ENCODE data around the gene DMWD. TPM values are rescaled to one million over a fixed set of nuclear protein-coding genes. Genes with fewer than 3 reads are reported as not detected.
A peak's percentile ranks its signal among the peaks of the same experiment; 100 is the strongest.

The DMWD gene
- total and polyA plus RNA-seq, 2 of the 13 experiments (the other 11 are each of a cell fraction or from before 2014, with no cell fraction given) = 10.3 to 14.9 TPM

GRCh38 chr19:45767881-45768654 is 24.6 kb downstream of the DMWD start:
- in situ Hi-C loops (cut with HindIII; ENCODE audit: extremely low pct_ligation_motif_present, low pct_unique_long_range_greater_than_20kb) (no loop called here), intact Hi-C loops (cut with micrococcal nuclease; ENCODE audit: unreplicated experiment) (loop anchor here (2.0 to 5.0 kb wide), 2 partner anchors 36 to 75 kb away; partner anchors contain the start of genes FBXO46, MEIOSIN and QPCTL)
- Histone ChIP-seq H3K9me3 (ENCODE audit: low read length) (no peaks in the 10 kb centered on the region), H3K4me3 (replicated peaks in 1 of 3; ENCODE audit: insufficient read depth in 1 of 3, low read depth in 2 of 3, low read length in 3 of 3) (peak overlapping the region; percentile 75 to 87 (median 76)), H2AFZ (ENCODE audit: low read length) (no peak overlapping the region), H3K4me2 (ENCODE audit: low read depth, low read length) (peak overlapping the region; percentile 93), H3K9ac (ENCODE audit: insufficient read depth, low read depth, low read length) (peak overlapping the region; percentile 91), H4K20me1 (ENCODE audit: insufficient read depth, low read length) (no peaks in the 10 kb centered on the region), H3K79me2 (ENCODE audit: insufficient read depth, low read length) (peaks cover 3% of the 10 kb centered on the region), H3K27me3 (ENCODE audit: control insufficient read depth in 1 of 2, insufficient read depth in 2 of 2, low read length in 2 of 2) (peaks cover 1 to 2% of the 10 kb centered on the region in 2 experiments; a peak in 2 of 5 replicates), H3K36me3 (replicated peaks in 1 of 2; ENCODE audit: control insufficient read depth in 1 of 2, insufficient read depth in 2 of 2, low read length in 2 of 2) (no peaks in the 10 kb centered on the region), H3K27ac (ENCODE audit: extremely low read length, insufficient read depth, low read length) (peak overlapping the region; percentile 91), H3K4me1 (ENCODE audit: insufficient read depth, low read length) (peaks cover 16% of the 10 kb centered on the region)
- ChIA-PET CTCF (ENCODE audit: low intra/inter-chr PET ratio, low total read pairs) (no interaction called here), POLR2A (interaction anchor here (1.0 to 4.7 kb wide), 19 partner anchors 9 to 184 kb away, joined by 3 to 94 read pairs (median 7); partner anchors contain the start of genes DMWD, FBXO46, FOXA3 and MYPOP)
- no peak for FAIRE-seq
- peak; percentile 41 for DNase-seq (ENCODE audit: low spot score)
- no CpG with 5 or more reads among the region's 102 CpGs for WGBS (ENCODE audit: low lambda C conversion rate)
- TSS peak; percentile 47 for BruUV-seq (replicated peaks)
- no peak; the same call in 1 of the 3 replicates for ATAC-seq
- TF ChIP-seq PPARG (CRISPR knock-in tag; conservative IDR thresholded peaks at IDR 0.05) (0 out of 2 replicates have a peak, but pooled peaks have one; percentile 8), ZNF552 (CRISPR knock-in tag; IDR thresholded peaks at IDR 0.05; ENCODE audit: borderline replicate concordance) (no peak), ZFP36L1 (CRISPR knock-in tag; IDR thresholded peaks at IDR 0.05) (no peak; the same call in none of the 2 replicates), CC2D1A (CRISPR knock-in tag; IDR thresholded peaks at IDR 0.05) (no peak), ZNF414 (CRISPR knock-in tag; IDR thresholded peaks at IDR 0.05) (no peak), ZNF670 (CRISPR knock-in tag; IDR thresholded peaks at IDR 0.05; ENCODE audit: borderline replicate concordance) (0 out of 2 replicates have a peak, but pooled peaks have one; percentile 26), CBX5 (CRISPR knock-in tag; IDR thresholded peaks at IDR 0.05; ENCODE audit: borderline replicate concordance) (no peak), ZNF572 (CRISPR knock-in tag; IDR thresholded peaks at IDR 0.05) (no peak), ZNF605 (CRISPR knock-in tag; IDR thresholded peaks at IDR 0.05) (no peak), ZNF704 (CRISPR knock-in tag; IDR thresholded peaks at IDR 0.05; ENCODE audit: borderline replicate concordance) (no peak), ETV6 (CRISPR knock-in tag; conservative IDR thresholded peaks at IDR 0.05) (no peak), HES4 (CRISPR knock-in tag; IDR thresholded peaks at IDR 0.05; ENCODE audit: borderline replicate concordance) (peak; percentile 61; the same call in 1 of the 2 replicates), ZNF34 (CRISPR knock-in tag; IDR thresholded peaks at IDR 0.05; ENCODE audit: borderline replicate concordance) (no peak), ZNF337 (CRISPR knock-in tag; IDR thresholded peaks at IDR 0.05; ENCODE audit: borderline replicate concordance, low read depth) (no peak), DMTF1 (CRISPR knock-in tag; IDR thresholded peaks at IDR 0.05) (no peak), ZFYVE20 (CRISPR knock-in tag; IDR thresholded peaks at IDR 0.05; ENCODE audit: borderline replicate concordance, low read depth) (no peak), XBP1 (CRISPR knock-in tag; IDR thresholded peaks at IDR 0.05) (no peak), ARNT2 (CRISPR knock-in tag; IDR thresholded peaks at IDR 0.05; ENCODE audit: low read depth) (no peak; the same call in 1 of the 2 replicates), NR2F6 (IDR thresholded peaks at IDR 0.05) (no peak), NR2F6 (CRISPR knock-in tag; IDR thresholded peaks at IDR 0.05) (no peak), JUN (CRISPR knock-in tag; IDR thresholded peaks at IDR 0.05) (no peak)
